Measurements from ENCODE around the gene ACER1.
A peak's percentile ranks its signal among the peaks of the same experiment; 100 is the strongest.
"Not testable (repeated sequence)": the region's sequence is repeated elsewhere in the genome, so short reads cannot be mapped to it uniquely, and the experiment has no call there.

Gene ACER1

DNA sequence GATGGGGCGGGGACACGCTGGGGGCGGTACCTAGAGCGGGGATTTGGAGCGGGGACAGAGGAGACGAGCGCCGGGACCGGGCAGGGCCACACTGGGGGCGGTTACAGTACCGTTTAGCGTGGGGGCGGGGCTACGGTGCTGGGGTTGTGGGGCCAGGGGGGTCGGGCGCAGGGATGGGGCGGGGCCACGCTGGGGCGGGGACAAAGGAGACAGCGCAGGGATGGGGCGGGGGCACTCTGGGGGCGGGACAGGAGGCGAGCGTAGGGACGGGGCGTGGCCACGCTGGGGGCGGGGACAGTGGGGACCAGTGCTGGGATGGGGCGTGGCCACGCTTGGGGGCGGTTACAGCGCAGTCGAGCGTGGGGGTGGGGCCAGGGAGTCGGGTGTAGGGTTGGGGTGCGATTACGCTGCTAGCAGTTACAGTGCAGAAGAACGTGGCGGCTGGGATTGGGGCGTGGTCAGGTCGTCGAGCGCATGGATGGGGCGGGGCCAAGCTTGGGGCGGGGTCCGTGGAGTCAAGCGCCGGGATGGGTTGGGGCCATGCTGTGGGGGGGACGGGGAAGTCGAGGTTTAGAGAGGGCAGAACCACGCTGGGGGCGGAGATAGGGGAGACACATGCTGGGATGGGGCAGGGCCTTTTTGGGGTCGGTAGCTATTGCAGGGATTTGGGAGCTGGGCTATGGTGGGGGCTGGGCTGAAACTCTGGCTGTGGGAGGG is 39.8 kb upstream of the ACER1 start:
- H3K27me3 ChIP-seq (ENCODE audit: control insufficient read depth, insufficient read depth, low read length) = no peaks in the 10 kb centered on the region
- peak overlapping the region; percentile 92 for H3K9ac ChIP-seq (ENCODE audit: low read length)
- H3K27ac ChIP-seq (ENCODE audit: low read depth, low read length) = peak overlapping the region; percentile 99
- H3K36me3 ChIP-seq (ENCODE audit: control insufficient read depth, insufficient read depth, low read length) = peaks cover 4% of the 10 kb centered on the region
- peak overlapping the region; percentile 77 for H3K4me3 ChIP-seq (ENCODE audit: low read length)
- peaks cover 6% of the 10 kb centered on the region for H3K4me1 ChIP-seq (ENCODE audit: control insufficient read depth, insufficient read depth, low read length)

DNA sequence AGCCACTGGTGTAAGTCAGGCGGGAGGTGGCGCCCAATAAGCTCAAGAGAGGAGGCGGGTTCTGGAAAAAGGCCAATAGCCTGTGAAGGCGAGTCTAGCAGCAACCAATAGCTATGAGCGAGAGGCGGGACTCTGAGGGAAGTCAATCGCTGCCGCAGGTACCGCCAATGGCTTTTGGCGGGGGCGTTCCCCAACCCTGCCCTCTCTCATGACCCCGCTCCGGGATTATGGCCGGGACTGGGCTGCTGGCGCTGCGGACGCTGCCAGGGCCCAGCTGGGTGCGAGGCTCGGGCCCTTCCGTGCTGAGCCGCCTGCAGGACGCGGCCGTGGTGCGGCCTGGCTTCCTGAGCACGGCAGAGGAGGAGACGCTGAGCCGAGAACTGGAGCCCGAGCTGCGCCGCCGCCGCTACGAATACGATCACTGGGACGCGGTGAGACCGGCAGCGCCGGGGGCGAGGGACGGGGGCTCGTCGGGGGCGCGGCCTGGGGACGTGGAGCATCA is 39.2 kb upstream of the ACER1 start, which contains the start of gene ALKBH7:
Gene ALKBH7, plus strand, starts transcription at position 201 of the 502 bp plus-strand sequence. Its CDS starts 27 bp downstream, at position 228.
- Histone ChIP-seq H3K4me1 (ENCODE audit: control insufficient read depth, insufficient read depth, low read length) (peaks cover 2% of the 10 kb centered on the region), H3K9ac (ENCODE audit: low read length) (peak within 1 kb of the TSS; percentile 92), H3K4me3 (ENCODE audit: low read length) (peak within 1 kb of the TSS; percentile 77), H3K36me3 (ENCODE audit: control insufficient read depth, insufficient read depth, low read length) (peaks cover 9% of the 10 kb centered on the region), H3K27me3 (ENCODE audit: control insufficient read depth, insufficient read depth, low read length) (no peaks in the 10 kb centered on the region), H3K27ac (ENCODE audit: low read depth, low read length) (peak within 1 kb of the TSS; percentile 99)

DNA sequence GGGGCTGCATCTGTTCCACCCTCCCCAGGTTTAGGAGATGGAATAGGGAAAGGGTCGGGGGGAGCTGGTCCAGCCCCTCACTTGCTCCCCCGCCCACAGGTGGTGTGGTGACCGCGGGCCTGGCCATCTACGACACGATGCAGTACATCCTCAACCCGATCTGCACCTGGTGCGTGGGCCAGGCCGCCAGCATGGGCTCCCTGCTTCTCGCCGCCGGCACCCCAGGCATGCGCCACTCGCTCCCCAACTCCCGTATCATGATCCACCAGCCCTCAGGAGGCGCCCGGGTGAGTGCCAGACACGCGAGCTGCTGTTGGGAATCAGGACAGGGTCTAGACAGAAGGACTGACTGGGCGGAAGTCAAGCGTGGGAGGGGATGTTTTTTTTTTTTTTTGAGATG is 30.9 kb upstream of the ACER1 start:
- Histone ChIP-seq H3K9ac (ENCODE audit: low read length) (no peak overlapping the region), H3K4me3 (ENCODE audit: low read length) (no peak overlapping the region), H3K4me1 (ENCODE audit: control insufficient read depth, insufficient read depth, low read length) (peaks cover 5% of the 10 kb centered on the region), H3K27ac (ENCODE audit: low read depth, low read length) (no peak overlapping the region), H3K27me3 (ENCODE audit: control insufficient read depth, insufficient read depth, low read length) (no peaks in the 10 kb centered on the region), H3K36me3 (ENCODE audit: control insufficient read depth, insufficient read depth, low read length) (peaks cover 17% of the 10 kb centered on the region)

DNA sequence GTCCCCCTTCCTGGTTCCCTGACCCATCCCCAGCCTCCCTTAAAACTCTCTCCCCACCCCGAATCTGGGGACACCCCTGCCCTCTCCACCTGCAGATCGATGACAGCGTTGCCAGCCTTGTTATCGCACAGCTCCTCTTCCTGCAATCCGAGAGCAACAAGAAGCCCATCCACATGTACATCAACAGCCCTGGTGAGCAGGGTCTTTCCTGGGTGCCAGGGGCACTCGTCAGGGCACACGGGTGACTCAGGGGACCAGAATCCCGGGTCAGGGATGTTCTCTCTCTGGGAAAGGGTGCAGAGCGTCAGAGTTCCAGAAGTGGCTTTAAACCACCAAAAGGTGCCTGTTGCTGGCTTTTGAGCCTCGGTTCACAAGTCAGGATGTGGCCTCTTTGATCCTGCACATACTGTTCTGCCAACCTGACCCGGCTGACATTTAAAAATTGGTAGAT is 29.0 kb upstream of the ACER1 start:
- Histone ChIP-seq H3K27ac (ENCODE audit: low read depth, low read length) (peak overlapping the region; percentile 72), H3K4me1 (ENCODE audit: control insufficient read depth, insufficient read depth, low read length) (peaks cover 5% of the 10 kb centered on the region), H3K27me3 (ENCODE audit: control insufficient read depth, insufficient read depth, low read length) (no peaks in the 10 kb centered on the region), H3K4me3 (ENCODE audit: low read length) (peak overlapping the region; percentile 86), H3K9ac (ENCODE audit: low read length) (peak overlapping the region; percentile 57), H3K36me3 (ENCODE audit: control insufficient read depth, insufficient read depth, low read length) (peaks cover 8% of the 10 kb centered on the region)

DNA sequence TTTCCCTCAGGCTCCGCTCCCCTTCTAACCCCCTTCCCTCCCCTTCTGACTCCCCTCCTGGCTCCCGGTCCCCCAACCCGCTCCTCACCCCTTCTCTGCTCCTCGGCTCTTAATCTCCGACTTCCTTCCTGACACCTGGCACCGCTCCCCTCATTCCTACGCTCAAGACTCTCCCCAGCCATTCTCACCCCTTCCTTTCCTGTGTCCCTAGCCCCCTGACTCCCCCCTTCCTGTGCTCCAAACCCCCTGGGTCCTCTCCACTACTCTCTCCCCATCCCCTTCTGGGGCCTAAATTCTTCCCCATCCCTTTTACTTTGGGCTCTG is 28.6 kb upstream of the ACER1 start:
- peak overlapping the region; percentile 86 for H3K4me3 ChIP-seq (ENCODE audit: low read length)
- peaks cover 5% of the 10 kb centered on the region for H3K4me1 ChIP-seq (ENCODE audit: control insufficient read depth, insufficient read depth, low read length)

DNA sequence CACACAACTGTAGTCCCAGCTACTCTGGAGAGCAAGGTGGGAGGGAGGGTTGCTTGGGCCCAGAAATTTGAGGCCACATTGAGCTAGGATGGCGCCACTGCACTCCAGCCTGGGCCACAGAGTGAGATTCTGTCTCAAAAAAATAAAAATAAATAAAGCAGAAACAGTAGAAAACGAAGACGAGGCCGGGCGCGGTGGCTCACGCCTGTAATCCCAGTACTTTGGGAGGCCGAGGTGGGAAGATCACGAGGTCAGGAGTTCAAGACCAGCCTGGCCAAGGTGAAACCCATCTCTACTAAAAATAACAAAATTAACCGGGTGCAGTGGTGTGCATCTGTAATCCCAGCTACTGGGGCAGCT is 27.4 kb upstream of the ACER1 start:
- H3K9ac ChIP-seq (ENCODE audit: low read length); H3K4me1 ChIP-seq (ENCODE audit: control insufficient read depth, insufficient read depth, low read length); H3K27me3 ChIP-seq (ENCODE audit: control insufficient read depth, insufficient read depth, low read length); H3K36me3 ChIP-seq (ENCODE audit: control insufficient read depth, insufficient read depth, low read length): not testable (repeated sequence)
- Histone ChIP-seq H3K27ac (ENCODE audit: low read depth, low read length) (peak overlapping the region; percentile 43), H3K4me3 (ENCODE audit: low read length) (peak overlapping the region; percentile 86)

More for the DNA sequence above, 28.6 kb upstream of the ACER1 start:
- H3K9ac ChIP-seq (ENCODE audit: low read length) = peak overlapping the region; percentile 57
- peak overlapping the region; percentile 72 for H3K27ac ChIP-seq (ENCODE audit: low read depth, low read length)
- H3K36me3 ChIP-seq (ENCODE audit: control insufficient read depth, insufficient read depth, low read length) = peaks cover 8% of the 10 kb centered on the region
- no peaks in the 10 kb centered on the region for H3K27me3 ChIP-seq (ENCODE audit: control insufficient read depth, insufficient read depth, low read length)

DNA sequence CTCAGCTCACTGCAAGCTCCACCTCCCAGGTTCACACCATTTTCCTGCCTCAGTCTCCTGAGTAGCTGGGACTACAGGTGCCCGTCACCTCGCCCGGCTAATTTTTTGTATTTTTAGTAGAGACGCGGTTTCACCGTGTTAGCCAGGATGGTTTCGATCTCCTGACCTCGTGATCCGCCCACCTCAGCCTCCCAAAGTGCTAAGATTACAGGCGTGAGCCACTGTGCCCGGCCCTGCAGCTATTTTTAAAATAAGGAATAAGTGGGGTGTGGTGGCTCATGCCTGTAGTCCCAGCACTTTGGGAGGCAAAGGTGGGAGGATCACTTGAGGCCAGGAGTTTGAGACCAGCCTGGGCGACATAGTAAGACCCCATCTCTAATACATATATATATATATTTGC is 27.0 kb upstream of the ACER1 start:
- H3K27ac ChIP-seq (ENCODE audit: low read depth, low read length); H3K4me1 ChIP-seq (ENCODE audit: control insufficient read depth, insufficient read depth, low read length); H3K4me3 ChIP-seq (ENCODE audit: low read length); H3K36me3 ChIP-seq (ENCODE audit: control insufficient read depth, insufficient read depth, low read length); H3K27me3 ChIP-seq (ENCODE audit: control insufficient read depth, insufficient read depth, low read length); H3K9ac ChIP-seq (ENCODE audit: low read length): not testable (repeated sequence)

DNA sequence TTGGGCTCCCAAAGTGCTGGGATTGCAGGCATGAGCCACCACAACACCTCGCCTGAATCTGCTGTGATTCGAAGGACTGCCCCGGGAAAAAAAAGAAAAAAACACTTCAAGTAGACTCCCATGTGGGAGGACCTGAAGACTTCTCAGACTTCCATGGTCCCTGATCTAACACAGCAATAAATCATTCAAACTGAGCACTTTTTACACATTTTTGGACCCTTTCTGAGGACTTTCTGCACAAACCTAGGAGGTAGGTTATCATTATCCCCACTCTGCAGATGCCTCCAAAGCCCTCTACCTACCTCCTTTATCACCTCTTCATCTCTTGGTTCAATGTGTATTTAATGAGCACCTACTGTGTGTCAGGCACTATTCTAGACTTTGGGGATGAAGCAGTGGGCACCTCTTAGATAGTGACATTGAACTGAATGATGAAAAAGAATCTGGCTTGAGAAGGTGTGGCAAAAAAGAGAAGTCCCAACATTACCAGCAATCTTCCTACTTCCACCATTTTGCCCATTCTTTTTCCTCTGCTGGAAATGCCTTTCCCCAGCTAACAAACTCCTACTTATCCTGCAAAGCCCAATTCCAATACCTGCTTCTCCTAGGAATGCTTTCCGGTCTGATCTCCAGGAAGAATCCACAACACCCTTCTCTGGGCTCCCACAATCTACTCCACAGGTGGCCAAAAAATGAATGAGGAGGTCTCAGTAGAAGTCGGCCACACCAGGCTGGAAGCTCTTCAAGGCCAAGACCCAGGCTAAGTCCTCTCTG is 26.3 kb upstream of the ACER1 start:
- Histone ChIP-seq H3K36me3 (ENCODE audit: control insufficient read depth, insufficient read depth, low read length) (no peaks in the 10 kb centered on the region), H3K27me3 (ENCODE audit: control insufficient read depth, insufficient read depth, low read length) (no peaks in the 10 kb centered on the region), H3K4me3 (ENCODE audit: low read length) (no peak overlapping the region), H3K9ac (ENCODE audit: low read length) (no peak overlapping the region), H3K27ac (ENCODE audit: low read depth, low read length) (no peak overlapping the region), H3K4me1 (ENCODE audit: control insufficient read depth, insufficient read depth, low read length) (peaks cover 5% of the 10 kb centered on the region)

DNA sequence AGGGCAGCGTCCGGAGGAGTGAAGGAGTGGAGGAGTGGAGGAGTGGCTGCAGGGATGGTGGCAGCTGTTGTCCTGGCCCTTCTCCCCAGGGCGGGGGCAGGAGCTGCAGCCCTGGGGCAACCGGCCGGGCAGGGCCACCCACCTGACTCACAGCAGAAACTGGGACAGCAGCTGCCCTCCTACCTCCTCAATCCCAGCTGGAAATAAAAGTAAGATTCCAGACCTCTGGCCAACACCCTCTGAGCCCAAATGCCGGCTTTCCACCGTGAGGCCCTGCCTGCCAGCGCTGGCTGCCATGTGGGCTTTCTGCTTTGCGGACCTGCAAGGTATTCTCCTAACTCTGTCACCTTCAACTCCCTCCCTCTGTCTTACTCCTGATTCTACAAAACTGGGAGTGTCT is 24.6 kb upstream of the ACER1 start:
- no peak overlapping the region for H3K27ac ChIP-seq (ENCODE audit: low read depth, low read length)
- no peak overlapping the region for H3K9ac ChIP-seq (ENCODE audit: low read length)
- no peaks in the 10 kb centered on the region for H3K36me3 ChIP-seq (ENCODE audit: control insufficient read depth, insufficient read depth, low read length)
- H3K27me3 ChIP-seq (ENCODE audit: control insufficient read depth, insufficient read depth, low read length) = no peaks in the 10 kb centered on the region
- no peak overlapping the region for H3K4me3 ChIP-seq (ENCODE audit: low read length)
- H3K4me1 ChIP-seq (ENCODE audit: control insufficient read depth, insufficient read depth, low read length) = peaks cover 5% of the 10 kb centered on the region

DNA sequence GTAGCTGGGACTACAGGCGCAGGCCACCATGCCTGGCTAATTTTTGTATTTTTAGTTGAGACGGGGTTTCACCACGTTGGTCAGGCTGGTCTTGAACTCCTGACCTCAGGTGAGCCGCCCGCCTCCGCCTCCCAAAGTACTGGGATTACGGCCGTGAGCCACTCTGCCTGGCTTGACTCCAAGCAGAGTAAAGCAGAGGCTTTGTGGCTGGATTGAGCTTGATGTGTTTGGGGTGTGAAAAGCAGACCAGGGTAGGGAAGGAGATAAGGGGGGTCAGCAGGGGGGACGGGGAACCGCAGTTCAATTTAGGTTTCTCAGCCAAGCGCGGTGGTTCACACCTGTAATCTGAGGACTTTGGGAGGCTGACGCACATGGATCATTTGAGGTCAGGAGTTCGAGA is 23.8 kb upstream of the ACER1 start:
- H3K27ac ChIP-seq (ENCODE audit: low read depth, low read length) = no peak overlapping the region

DNA sequence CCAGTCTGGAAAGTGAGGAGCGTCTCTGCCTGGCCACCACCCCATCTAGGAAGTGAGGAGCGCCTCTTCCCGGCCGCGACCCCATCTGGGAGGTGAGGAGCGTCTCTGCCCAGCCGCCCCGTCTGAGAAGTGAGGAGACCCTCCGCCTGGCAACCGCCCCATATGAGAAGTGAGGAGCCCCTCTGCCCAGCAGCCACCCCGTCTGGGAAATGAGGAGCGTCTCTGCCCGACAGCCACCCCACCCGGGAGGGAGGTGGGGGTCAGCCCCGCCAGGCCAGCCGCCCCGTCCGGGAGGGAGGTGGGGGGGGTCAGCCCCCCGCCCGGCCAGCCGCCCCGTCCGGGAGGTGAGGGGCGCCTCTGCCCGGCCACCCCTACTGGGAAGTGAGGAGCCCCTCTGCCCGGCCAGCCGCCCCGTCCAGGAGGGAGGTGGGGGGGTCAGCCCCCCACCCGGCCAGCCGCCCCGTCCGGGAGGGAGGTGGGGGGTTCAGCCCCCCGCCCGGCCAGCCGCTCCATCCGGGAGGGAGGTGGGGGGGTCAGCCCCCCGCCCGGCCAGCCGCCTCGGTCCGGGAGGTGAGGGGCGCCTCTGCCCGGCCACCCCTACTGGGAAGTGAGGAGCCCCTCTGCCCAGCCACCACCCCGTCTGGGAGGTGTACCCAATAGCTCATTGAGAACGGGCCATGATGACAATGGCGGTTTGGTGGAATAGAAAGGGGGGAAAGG is 22.1 kb upstream of the ACER1 start:
- not testable (repeated sequence) for H3K27me3 ChIP-seq (ENCODE audit: control insufficient read depth, insufficient read depth, low read length); H3K9ac ChIP-seq (ENCODE audit: low read length); H3K4me1 ChIP-seq (ENCODE audit: control insufficient read depth, insufficient read depth, low read length); H3K27ac ChIP-seq (ENCODE audit: low read depth, low read length); H3K4me3 ChIP-seq (ENCODE audit: low read length); H3K36me3 ChIP-seq (ENCODE audit: control insufficient read depth, insufficient read depth, low read length)

More for the DNA sequence above, 23.8 kb upstream of the ACER1 start:
- Histone ChIP-seq H3K4me1 (ENCODE audit: control insufficient read depth, insufficient read depth, low read length) (peaks cover 1% of the 10 kb centered on the region), H3K27me3 (ENCODE audit: control insufficient read depth, insufficient read depth, low read length) (no peaks in the 10 kb centered on the region), H3K36me3 (ENCODE audit: control insufficient read depth, insufficient read depth, low read length) (no peaks in the 10 kb centered on the region), H3K4me3 (ENCODE audit: low read length) (no peak overlapping the region), H3K9ac (ENCODE audit: low read length) (no peak overlapping the region)

DNA sequence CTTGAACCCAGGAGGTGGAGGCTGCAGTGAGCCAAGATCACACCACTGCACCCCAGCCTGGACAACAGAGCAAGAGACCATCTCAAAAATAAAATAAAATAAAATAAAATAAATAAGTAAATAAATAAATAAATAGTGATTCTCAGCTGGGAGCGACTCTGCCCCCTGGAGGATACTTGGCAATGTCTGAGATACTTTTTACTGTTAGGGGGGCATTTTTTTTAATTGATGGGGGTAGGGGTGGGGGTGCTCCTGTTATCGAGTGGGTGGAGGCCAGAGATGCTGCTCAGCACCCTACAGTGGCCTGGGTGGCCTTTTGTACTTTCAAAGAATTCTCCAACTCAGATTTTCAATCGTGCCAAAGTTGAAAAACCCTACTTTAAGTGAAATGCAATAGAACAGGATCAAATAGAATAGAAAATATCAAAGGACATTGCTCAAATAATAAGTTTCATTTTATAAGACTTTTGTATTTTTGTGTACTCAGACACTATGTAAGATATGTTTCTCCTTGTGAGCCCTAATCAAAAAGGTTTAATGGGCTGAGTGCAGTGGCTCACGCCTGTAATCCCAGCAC is 20.8 kb upstream of the ACER1 start:
- Histone ChIP-seq H3K9ac (ENCODE audit: low read length) (no peak overlapping the region), H3K4me3 (ENCODE audit: low read length) (no peak overlapping the region), H3K4me1 (ENCODE audit: control insufficient read depth, insufficient read depth, low read length) (no peaks in the 10 kb centered on the region), H3K27ac (ENCODE audit: low read depth, low read length) (no peak overlapping the region), H3K27me3 (ENCODE audit: control insufficient read depth, insufficient read depth, low read length) (no peaks in the 10 kb centered on the region), H3K36me3 (ENCODE audit: control insufficient read depth, insufficient read depth, low read length) (no peaks in the 10 kb centered on the region)
